ENCODE data around the gene TNFRSF4.

The TNFRSF4 gene

GRCh38 chr1:1226566-1227362 is 12.8 kb upstream of the TNFRSF4 start:
- Histone ChIP-seq H3K9ac (ENCODE audit: low read depth in 1 of 2, low read length in 2 of 2) (no peak overlapping the region), H3K36me3 (ENCODE audit: control insufficient read depth in 1 of 2, insufficient read depth in 2 of 2, low read length in 2 of 2) (peaks cover 23 to 73% of the 10 kb centered on the region in 2 donors), H3K27me3 (ENCODE audit: control insufficient read depth in 1 of 2, insufficient read depth in 2 of 2, low read length in 2 of 2) (no peaks in the 10 kb centered on the region), H3K4me1 (ENCODE audit: control insufficient read depth in 1 of 2, insufficient read depth in 2 of 2, low read length in 2 of 2) (peaks cover 18 to 30% of the 10 kb centered on the region in 2 donors), H3K27ac (ENCODE audit: low read depth, low read length) (no peak overlapping the region), H3K9me3 (ENCODE audit: control insufficient read depth in 1 of 2, low read length in 2 of 2) (no peaks in the 10 kb centered on the region), H3K4me3 (ENCODE audit: low read depth in 1 of 2, low read length in 2 of 2) (no peak overlapping the region)

GRCh38 chr1:1225913-1226312 is 12.0 kb upstream of the TNFRSF4 start:
- H3K9ac ChIP-seq (ENCODE audit: low read depth in 1 of 2, low read length in 2 of 2) = no peak overlapping the region
- peaks cover 25 to 82% of the 10 kb centered on the region in 2 donors for H3K36me3 ChIP-seq (ENCODE audit: control insufficient read depth in 1 of 2, insufficient read depth in 2 of 2, low read length in 2 of 2)
- peaks cover 18 to 28% of the 10 kb centered on the region in 2 donors for H3K4me1 ChIP-seq (ENCODE audit: control insufficient read depth in 1 of 2, insufficient read depth in 2 of 2, low read length in 2 of 2)

DNA sequence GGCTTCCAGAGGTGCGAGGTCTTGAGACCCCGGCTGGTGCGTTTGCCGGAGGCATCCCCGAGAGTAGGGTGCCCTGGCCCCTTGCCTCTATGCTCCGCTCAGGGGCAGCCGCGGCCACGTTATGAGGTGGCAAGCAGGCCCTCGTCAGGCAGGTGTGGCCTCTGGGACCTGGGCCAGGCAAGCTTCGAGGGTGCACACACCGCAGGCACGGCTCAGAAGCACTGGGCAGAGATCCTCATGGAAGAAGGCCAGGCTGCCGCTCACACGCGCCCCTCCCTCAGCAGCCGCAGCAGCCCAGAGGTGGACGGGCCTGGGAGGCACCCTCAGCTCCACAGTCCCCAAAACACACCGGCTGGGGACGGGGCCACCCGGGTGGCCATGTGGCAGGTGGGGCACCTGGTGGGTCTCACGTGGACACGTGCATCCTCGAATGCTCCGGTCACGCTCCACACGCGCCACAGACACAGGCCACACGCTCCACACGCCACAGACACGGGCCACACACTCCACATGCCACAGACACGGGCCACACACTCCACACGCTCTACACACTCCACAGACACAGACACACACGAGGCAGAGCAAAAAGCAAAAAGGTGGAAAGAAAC is 11.4 kb upstream of the TNFRSF4 start:
- no peak overlapping the region for H3K27ac ChIP-seq (ENCODE audit: low read depth, low read length)
- no peaks in the 10 kb centered on the region for H3K9me3 ChIP-seq (ENCODE audit: control insufficient read depth in 1 of 2, low read length in 2 of 2)
- H3K9ac ChIP-seq (ENCODE audit: low read depth in 1 of 2, low read length in 2 of 2) = no peak overlapping the region
- peaks cover 29 to 87% of the 10 kb centered on the region in 2 donors for H3K36me3 ChIP-seq (ENCODE audit: control insufficient read depth in 1 of 2, insufficient read depth in 2 of 2, low read length in 2 of 2)
- no peaks in the 10 kb centered on the region for H3K27me3 ChIP-seq (ENCODE audit: control insufficient read depth in 1 of 2, insufficient read depth in 2 of 2, low read length in 2 of 2)
- H3K4me1 ChIP-seq (ENCODE audit: control insufficient read depth in 1 of 2, insufficient read depth in 2 of 2, low read length in 2 of 2) = peaks cover 12 to 22% of the 10 kb centered on the region in 2 donors
- H3K4me3 ChIP-seq (ENCODE audit: low read depth in 1 of 2, low read length in 2 of 2) = no peak overlapping the region

More at GRCh38 chr1:1225913-1226312, 12.0 kb upstream of the TNFRSF4 start:
- Histone ChIP-seq H3K27ac (ENCODE audit: low read depth, low read length) (no peak overlapping the region), H3K4me3 (ENCODE audit: low read depth in 1 of 2, low read length in 2 of 2) (no peak overlapping the region), H3K9me3 (ENCODE audit: control insufficient read depth in 1 of 2, low read length in 2 of 2) (no peaks in the 10 kb centered on the region), H3K27me3 (ENCODE audit: control insufficient read depth in 1 of 2, insufficient read depth in 2 of 2, low read length in 2 of 2) (no peaks in the 10 kb centered on the region)

- no peak overlapping the region for H3K27ac ChIP-seq (ENCODE audit: low read depth, low read length)
- no peaks in the 10 kb centered on the region for H3K9me3 ChIP-seq (ENCODE audit: control insufficient read depth in 1 of 2, low read length in 2 of 2)
- H3K27me3 ChIP-seq (ENCODE audit: control insufficient read depth in 1 of 2, insufficient read depth in 2 of 2, low read length in 2 of 2) = no peaks in the 10 kb centered on the region
- H3K4me3 ChIP-seq (ENCODE audit: low read depth in 1 of 2, low read length in 2 of 2) = no peak overlapping the region
- H3K9ac ChIP-seq (ENCODE audit: low read depth in 1 of 2, low read length in 2 of 2) = no peak overlapping the region
- peaks cover 35 to 89% of the 10 kb centered on the region in 2 donors for H3K36me3 ChIP-seq (ENCODE audit: control insufficient read depth in 1 of 2, insufficient read depth in 2 of 2, low read length in 2 of 2)
- H3K4me1 ChIP-seq (ENCODE audit: control insufficient read depth in 1 of 2, insufficient read depth in 2 of 2, low read length in 2 of 2) = peaks cover 0 to 9% of the 10 kb centered on the region in 2 donors
Observed at GRCh38 chr1:1223891-1224290, 9.9 kb upstream of the TNFRSF4 start.

DNA sequence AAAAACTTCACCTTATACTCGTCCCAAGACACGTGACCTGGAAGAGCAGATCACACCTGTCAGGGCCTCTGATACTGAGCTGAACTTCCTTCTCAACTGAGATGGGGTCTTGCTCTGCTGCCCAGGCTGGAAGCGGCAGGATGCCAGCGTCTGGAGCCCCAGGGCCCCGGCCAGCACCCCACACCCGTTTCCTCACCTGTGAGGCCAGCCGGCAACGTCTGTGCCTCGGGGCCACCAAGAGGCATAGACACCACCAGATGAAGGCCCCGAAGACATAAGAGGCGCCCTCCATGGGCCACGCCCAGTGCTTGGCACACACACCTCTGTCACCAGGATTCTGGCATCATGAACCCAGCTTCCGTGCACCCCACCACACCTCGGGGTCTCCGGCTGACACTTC is 9.4 kb upstream of the TNFRSF4 start:
- Histone ChIP-seq H3K27me3 (ENCODE audit: control insufficient read depth in 1 of 2, insufficient read depth in 2 of 2, low read length in 2 of 2) (no peaks in the 10 kb centered on the region), H3K36me3 (ENCODE audit: control insufficient read depth in 1 of 2, insufficient read depth in 2 of 2, low read length in 2 of 2) (peaks cover 30 to 89% of the 10 kb centered on the region in 2 donors)

DNA sequence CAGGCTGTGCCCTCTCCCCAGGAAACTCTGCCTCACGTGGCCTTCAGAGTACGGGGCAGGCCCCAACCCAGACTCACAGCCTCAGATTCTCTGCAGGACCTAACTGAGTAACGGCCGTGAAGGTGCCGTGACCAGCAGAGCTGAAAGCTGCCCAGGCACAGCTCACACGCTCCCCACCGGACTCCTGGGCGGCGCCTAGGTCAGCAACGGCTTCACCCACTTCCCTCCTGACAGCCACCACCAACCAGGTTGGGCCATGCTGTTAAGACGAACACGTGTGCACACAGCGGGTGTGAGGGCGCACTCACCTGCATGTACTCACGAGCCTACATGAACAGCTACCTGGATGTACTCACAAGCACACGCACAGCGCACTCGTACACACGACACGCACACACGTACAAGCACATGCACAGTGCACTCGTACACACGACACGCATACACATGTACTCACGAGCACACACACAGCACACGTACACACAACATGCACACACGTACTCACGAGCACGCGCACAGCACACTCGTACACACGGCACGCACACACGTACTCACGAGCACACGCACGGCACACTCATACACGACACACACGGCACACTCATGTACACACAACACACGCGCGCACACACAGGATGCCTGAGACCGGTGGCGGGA is 8.7 kb upstream of the TNFRSF4 start:
- no peaks in the 10 kb centered on the region for H3K27me3 ChIP-seq (ENCODE audit: control insufficient read depth in 1 of 2, insufficient read depth in 2 of 2, low read length in 2 of 2)
- H3K27ac ChIP-seq (ENCODE audit: low read depth, low read length) = no peak overlapping the region
- peaks cover 0 to 7% of the 10 kb centered on the region in 2 donors for H3K4me1 ChIP-seq (ENCODE audit: control insufficient read depth in 1 of 2, insufficient read depth in 2 of 2, low read length in 2 of 2)
- H3K4me3 ChIP-seq (ENCODE audit: low read depth in 1 of 2, low read length in 2 of 2) = no peak overlapping the region
- H3K9me3 ChIP-seq (ENCODE audit: control insufficient read depth in 1 of 2, low read length in 2 of 2) = no peaks in the 10 kb centered on the region
- no peak overlapping the region for H3K9ac ChIP-seq (ENCODE audit: low read depth in 1 of 2, low read length in 2 of 2)
- H3K36me3 ChIP-seq (ENCODE audit: control insufficient read depth in 1 of 2, insufficient read depth in 2 of 2, low read length in 2 of 2) = peaks cover 29 to 89% of the 10 kb centered on the region in 2 donors

More for the DNA sequence above, 9.4 kb upstream of the TNFRSF4 start:
- no peaks in the 10 kb centered on the region for H3K9me3 ChIP-seq (ENCODE audit: control insufficient read depth in 1 of 2, low read length in 2 of 2)
- peaks cover 0 to 7% of the 10 kb centered on the region in 2 donors for H3K4me1 ChIP-seq (ENCODE audit: control insufficient read depth in 1 of 2, insufficient read depth in 2 of 2, low read length in 2 of 2)
- no peak overlapping the region for H3K4me3 ChIP-seq (ENCODE audit: low read depth in 1 of 2, low read length in 2 of 2)
- no peak overlapping the region for H3K27ac ChIP-seq (ENCODE audit: low read depth, low read length)
- no peak overlapping the region for H3K9ac ChIP-seq (ENCODE audit: low read depth in 1 of 2, low read length in 2 of 2)

GRCh38 chr1:1221887-1222574 is 8.1 kb upstream of the TNFRSF4 start:
- Histone ChIP-seq H3K9ac (ENCODE audit: low read depth in 1 of 2, low read length in 2 of 2) (no peak overlapping the region), H3K4me3 (ENCODE audit: low read depth in 1 of 2, low read length in 2 of 2) (no peak overlapping the region), H3K27ac (ENCODE audit: low read depth, low read length) (no peak overlapping the region), H3K36me3 (ENCODE audit: control insufficient read depth in 1 of 2, insufficient read depth in 2 of 2, low read length in 2 of 2) (peaks cover 32 to 90% of the 10 kb centered on the region in 2 donors), H3K9me3 (ENCODE audit: control insufficient read depth in 1 of 2, low read length in 2 of 2) (no peaks in the 10 kb centered on the region), H3K27me3 (ENCODE audit: control insufficient read depth in 1 of 2, insufficient read depth in 2 of 2, low read length in 2 of 2) (no peaks in the 10 kb centered on the region), H3K4me1 (ENCODE audit: control insufficient read depth in 1 of 2, insufficient read depth in 2 of 2, low read length in 2 of 2) (peaks cover 0 to 7% of the 10 kb centered on the region in 2 donors)

DNA sequence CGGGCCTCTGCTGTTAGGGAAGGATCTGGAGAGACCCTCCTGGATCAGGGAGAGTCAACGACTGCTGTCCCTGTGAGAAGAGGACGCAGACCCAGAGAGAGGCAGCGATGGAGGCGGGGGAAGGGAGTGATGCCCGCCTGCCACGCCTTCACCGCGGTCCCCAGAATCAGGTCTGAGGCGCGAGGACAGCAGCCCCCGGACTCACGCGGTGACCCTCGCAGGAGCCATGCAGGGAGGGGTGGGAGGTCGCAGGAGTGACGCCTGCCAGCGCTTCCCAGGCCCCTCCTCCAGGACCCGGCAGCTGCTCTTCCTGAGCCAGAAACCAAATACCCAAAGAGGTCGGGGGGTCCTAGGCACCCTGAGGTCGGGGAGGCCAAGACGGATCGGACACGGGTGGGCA is 6.2 kb upstream of the TNFRSF4 start:
- H3K4me3 ChIP-seq (ENCODE audit: low read depth in 1 of 2, low read length in 2 of 2) = no peak overlapping the region
- H3K36me3 ChIP-seq (ENCODE audit: control insufficient read depth in 1 of 2, insufficient read depth in 2 of 2, low read length in 2 of 2) = peaks cover 30 to 86% of the 10 kb centered on the region in 2 donors
- peaks cover 2 to 7% of the 10 kb centered on the region in 2 donors for H3K4me1 ChIP-seq (ENCODE audit: control insufficient read depth in 1 of 2, insufficient read depth in 2 of 2, low read length in 2 of 2)
- H3K9me3 ChIP-seq (ENCODE audit: control insufficient read depth in 1 of 2, low read length in 2 of 2) = no peaks in the 10 kb centered on the region
- no peaks in the 10 kb centered on the region for H3K27me3 ChIP-seq (ENCODE audit: control insufficient read depth in 1 of 2, insufficient read depth in 2 of 2, low read length in 2 of 2)
- H3K27ac ChIP-seq (ENCODE audit: low read depth, low read length) = no peak overlapping the region
- H3K9ac ChIP-seq (ENCODE audit: low read depth in 1 of 2, low read length in 2 of 2) = no peak overlapping the region

DNA sequence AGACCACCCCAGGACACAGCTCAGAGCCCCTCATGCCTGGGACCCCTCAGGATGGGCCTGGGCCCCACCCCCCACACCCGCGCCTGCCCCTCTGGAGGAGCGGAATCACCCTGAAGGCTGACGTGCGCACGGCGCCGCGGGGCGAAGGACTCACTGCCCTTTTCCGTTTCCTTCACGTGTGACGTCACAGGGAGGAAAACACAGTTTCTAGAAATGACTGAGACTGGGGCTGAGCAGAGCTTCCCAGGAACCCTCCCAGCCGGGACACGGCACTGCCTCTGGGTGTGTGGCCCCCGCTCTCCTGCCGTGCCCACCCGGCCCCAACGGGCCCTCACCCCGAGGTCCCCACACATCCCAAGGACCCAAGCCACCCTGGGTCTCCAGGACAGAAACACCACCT is 5.4 kb upstream of the TNFRSF4 start:
- Histone ChIP-seq H3K36me3 (ENCODE audit: control insufficient read depth in 1 of 2, insufficient read depth in 2 of 2, low read length in 2 of 2) (peaks cover 30 to 80% of the 10 kb centered on the region in 2 donors), H3K4me3 (ENCODE audit: low read depth in 1 of 2, low read length in 2 of 2) (no peak overlapping the region), H3K27me3 (ENCODE audit: control insufficient read depth in 1 of 2, insufficient read depth in 2 of 2, low read length in 2 of 2) (no peaks in the 10 kb centered on the region), H3K9ac (ENCODE audit: low read depth in 1 of 2, low read length in 2 of 2) (no peak overlapping the region), H3K9me3 (ENCODE audit: control insufficient read depth in 1 of 2, low read length in 2 of 2) (no peaks in the 10 kb centered on the region), H3K27ac (ENCODE audit: low read depth, low read length) (no peak overlapping the region), H3K4me1 (ENCODE audit: control insufficient read depth in 1 of 2, insufficient read depth in 2 of 2, low read length in 2 of 2) (peaks cover 4 to 11% of the 10 kb centered on the region in 2 donors)
